ENCODE results near the gene CDC42. TPM values are rescaled to one million over a fixed set of nuclear protein-coding genes. Genes with fewer than 3 reads are reported as not detected.

CDC42 gene
- polyA plus RNA-seq, 3 donors from 2014 or later = 220 to 600 (median 473) TPM

DNA sequence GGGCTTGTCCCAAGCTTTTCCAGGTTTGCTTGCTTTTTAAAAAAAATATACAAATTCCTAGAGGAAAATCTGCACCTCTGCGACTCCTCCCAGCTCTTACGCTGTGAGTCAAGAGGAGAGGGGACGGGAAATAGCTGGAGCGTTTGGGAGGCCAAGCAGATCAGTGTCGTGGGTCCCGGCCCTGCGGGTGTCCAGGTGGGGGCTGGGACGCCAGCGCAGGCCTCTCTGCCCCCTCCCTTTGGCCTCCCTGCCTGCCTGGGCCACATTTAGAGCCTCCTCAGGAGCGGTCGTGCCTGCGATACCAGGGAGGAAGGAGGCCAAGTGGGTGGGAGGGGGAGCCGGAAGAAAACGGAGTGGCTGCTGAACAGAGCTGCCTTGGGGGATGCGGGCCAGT lies 81.4 kb downstream of the CDC42 start:
- Mint-ChIP-seq H3K4me1 (no peaks in the 10 kb centered on the region), H3K27me3 (ENCODE audit: low read depth in 3 of 3) (no peaks in the 10 kb centered on the region), H3K27ac (no peak overlapping the region), H3K4me3 (no peak overlapping the region), H3K36me3 (no peaks in the 10 kb centered on the region), H3K9me3 (no peaks in the 10 kb centered on the region)
- DNase-seq = no peak

DNA sequence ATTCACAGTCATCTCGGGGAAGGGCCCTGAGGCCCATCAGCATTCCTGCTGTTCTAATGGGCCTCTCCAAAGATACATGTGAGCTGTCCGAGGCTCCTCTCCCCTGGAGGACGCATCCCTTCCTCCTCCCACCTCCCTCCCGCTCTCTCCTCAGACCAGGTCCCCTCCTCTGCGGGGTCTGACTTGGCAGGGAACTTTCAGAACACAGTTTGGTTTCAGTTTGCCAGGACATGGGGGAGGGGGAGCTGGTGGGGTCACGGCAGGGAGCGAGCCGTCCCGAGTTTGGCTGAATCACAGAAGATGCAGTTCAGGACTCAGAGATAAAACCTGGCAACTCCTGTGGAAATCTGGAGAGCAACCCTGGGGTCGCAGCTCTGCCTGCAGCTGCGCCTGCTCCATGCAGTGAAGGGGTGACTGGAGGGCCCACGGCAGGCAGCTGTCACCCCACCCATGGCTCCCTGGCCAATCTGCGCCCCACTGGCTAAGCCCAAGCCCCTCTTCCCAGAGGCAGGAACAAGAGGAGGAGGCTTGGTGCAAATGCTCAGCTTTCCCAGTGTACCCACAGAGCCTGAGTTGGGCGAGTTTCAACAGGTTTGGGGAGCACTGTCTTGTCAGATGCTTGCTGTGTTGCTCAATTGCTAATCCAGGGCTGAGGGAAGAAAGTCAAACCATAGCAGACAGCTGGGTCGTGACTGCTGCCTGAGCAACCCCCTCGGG lies 84.7 kb downstream of the CDC42 start:
- peaks cover 2 to 4% (median 4%) of the 10 kb centered on the region in 3 donors for H3K27me3 Mint-ChIP-seq (ENCODE audit: low read depth in 3 of 3)
- DNase-seq = no peak
- no peak overlapping the region for H3K4me3 Mint-ChIP-seq
- H3K9me3 Mint-ChIP-seq = no peaks in the 10 kb centered on the region
- H3K27ac Mint-ChIP-seq = no peak overlapping the region
- peaks cover 0 to 5% of the 10 kb centered on the region in 2 donors for H3K4me1 Mint-ChIP-seq
- no peaks in the 10 kb centered on the region for H3K36me3 Mint-ChIP-seq

DNA sequence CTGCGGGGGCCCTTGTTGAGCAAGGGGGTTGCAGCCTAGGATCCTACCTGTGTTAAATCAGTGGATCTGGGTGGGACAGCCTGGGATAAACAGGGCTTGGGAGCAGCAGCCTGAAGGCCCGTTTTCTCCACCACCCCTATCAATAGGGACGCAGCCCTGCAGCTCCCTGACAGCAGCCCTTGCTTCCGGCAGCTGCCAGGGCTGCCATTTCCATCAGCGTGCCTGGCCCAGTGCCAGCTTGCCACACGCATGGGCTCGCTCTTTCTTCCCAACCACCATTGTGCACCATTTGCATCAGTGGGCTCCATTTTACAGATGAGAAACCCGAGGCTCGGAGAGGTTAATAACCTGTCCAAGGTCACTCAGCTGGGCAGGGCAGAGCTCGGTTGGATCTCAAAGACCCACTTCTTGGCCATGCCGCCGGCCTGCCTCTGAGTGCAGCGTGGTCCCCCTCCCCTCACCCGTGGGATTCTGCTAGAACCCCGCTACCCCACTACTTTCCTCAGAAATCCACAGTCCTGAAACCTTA lies 86.6 kb downstream of the CDC42 start:
- H3K4me1 Mint-ChIP-seq = peaks cover 6 to 11% of the 10 kb centered on the region in 2 donors
- H3K27me3 Mint-ChIP-seq (ENCODE audit: low read depth in 3 of 3) = peaks cover 7 to 10% (median 8%) of the 10 kb centered on the region in 3 donors
- DNase-seq = no peak
- no peaks in the 10 kb centered on the region for H3K36me3 Mint-ChIP-seq
- no peak overlapping the region for H3K4me3 Mint-ChIP-seq
- no peak overlapping the region for H3K27ac Mint-ChIP-seq
- no peaks in the 10 kb centered on the region for H3K9me3 Mint-ChIP-seq

DNA sequence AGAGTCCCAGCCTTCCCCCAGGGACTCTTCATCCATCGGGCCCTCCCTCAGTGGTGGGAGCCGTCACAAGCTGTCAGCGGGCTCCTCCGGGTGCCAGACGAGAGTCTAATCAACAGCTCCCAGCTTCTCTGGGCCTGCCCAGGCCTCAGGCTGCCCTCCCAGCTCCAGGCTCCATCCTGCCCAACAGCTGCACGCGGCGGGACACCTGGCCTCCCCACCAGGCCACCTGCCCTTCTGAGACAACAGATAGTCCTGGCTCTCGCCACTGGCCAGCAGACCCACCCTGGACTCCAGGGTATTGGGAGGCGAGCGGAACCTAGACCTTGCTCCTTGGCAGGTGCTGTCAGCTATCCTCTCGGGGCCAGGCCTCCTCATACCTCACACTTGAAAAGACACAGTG lies 87.3 kb downstream of the CDC42 start:
- Mint-ChIP-seq H3K4me1 (peaks cover 10 to 11% of the 10 kb centered on the region in 2 donors), H3K9me3 (peaks cover 0 to 1% (median 0%) of the 10 kb centered on the region in 6 donors), H3K27ac (no peak overlapping the region), H3K27me3 (ENCODE audit: low read depth in 3 of 3) (peaks cover 13 to 15% (median 14%) of the 10 kb centered on the region in 3 donors), H3K36me3 (no peaks in the 10 kb centered on the region), H3K4me3 (no peak overlapping the region)
- no peak for DNase-seq

Other genes starting within 250 kb of the CDC42 start
- under 1 TPM in 2 of 3 donors, not detected in 1; 0.12 to 0.29 TPM for gene LDLRAD2, start 240.4 kb upstream of the CDC42 start, polyA plus RNA-seq
- under 1 TPM in 1 of 3 donors, not detected in 2; 0.19 TPM for gene HSPG2, start 115.4 kb upstream of the CDC42 start, polyA plus RNA-seq
- not detected for gene CELA3B, start 75.7 kb upstream of the CDC42 start, polyA plus RNA-seq
- not detected for gene CELA3A, start 51.1 kb upstream of the CDC42 start, polyA plus RNA-seq
- gene WNT4, start 90.4 kb downstream of the CDC42 start, polyA plus RNA-seq = under 1 TPM in 1 of 3 donors, not detected in 2; 0.08 TPM